Measurements from ENCODE around the gene AAGAB. TPM values are rescaled to one million over a fixed set of nuclear protein-coding genes. Genes with fewer than 3 reads are reported as not detected.

AAGAB gene
- total RNA-seq, 2 donors from 2014 or later: 34.1 to 34.3 TPM

DNA sequence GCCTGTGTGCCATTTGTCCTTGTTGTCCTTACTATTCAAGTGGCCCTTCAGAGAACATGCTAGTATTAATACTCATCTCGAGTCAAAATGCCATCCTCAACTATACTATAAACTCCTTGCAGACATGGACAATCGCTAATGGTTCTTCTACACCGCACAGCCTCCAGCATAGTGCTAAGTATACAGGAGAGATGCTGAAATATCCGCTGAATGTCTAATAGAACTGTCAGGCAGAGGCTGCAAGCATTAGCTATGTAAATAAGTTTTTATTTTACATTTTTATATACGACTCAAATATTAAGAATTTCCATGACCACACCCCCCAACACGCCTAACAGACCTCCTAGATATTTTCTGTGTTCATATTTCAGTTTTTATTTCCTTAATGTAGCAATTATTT lies 39.4 kb downstream of the AAGAB start:
- H3K27ac ChIP-seq: no peak overlapping the region
- intact Hi-C loops (cut with DNase I): no loop called here
- no peaks in the 10 kb centered on the region for H3K4me1 ChIP-seq (replicated peaks)
- no peak overlapping the region for H3K4me3 ChIP-seq
- H3K27me3 ChIP-seq (replicated peaks; ENCODE audit: insufficient read depth): no peaks in the 10 kb centered on the region
- no peaks in the 10 kb centered on the region for H3K36me3 ChIP-seq
- DNase-seq (ENCODE audit: low spot score): no peak
- 87% methylated on average over 6 of the region's 6 CpGs for WGBS
- TF ChIP-seq, protein P1, sequence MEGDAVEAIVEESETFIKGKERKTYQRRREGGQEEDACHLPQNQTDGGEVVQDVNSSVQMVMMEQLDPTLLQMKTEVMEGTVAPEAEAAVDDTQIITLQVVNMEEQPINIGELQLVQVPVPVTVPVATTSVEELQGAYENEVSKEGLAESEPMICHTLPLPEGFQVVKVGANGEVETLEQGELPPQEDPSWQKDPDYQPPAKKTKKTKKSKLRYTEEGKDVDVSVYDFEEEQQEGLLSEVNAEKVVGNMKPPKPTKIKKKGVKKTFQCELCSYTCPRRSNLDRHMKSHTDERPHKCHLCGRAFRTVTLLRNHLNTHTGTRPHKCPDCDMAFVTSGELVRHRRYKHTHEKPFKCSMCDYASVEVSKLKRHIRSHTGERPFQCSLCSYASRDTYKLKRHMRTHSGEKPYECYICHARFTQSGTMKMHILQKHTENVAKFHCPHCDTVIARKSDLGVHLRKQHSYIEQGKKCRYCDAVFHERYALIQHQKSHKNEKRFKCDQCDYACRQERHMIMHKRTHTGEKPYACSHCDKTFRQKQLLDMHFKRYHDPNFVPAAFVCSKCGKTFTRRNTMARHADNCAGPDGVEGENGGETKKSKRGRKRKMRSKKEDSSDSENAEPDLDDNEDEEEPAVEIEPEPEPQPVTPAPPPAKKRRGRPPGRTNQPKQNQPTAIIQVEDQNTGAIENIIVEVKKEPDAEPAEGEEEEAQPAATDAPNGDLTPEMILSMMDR (IDR thresholded peaks at IDR 0.05): no peak
- TF ChIP-seq POLR2AphosphoS5 (IDR thresholded peaks at IDR 0.05): no peak
- no peak for TF ChIP-seq POLR2A (IDR thresholded peaks at IDR 0.05)
- no peaks in the 10 kb centered on the region for H3K9me3 ChIP-seq

DNA sequence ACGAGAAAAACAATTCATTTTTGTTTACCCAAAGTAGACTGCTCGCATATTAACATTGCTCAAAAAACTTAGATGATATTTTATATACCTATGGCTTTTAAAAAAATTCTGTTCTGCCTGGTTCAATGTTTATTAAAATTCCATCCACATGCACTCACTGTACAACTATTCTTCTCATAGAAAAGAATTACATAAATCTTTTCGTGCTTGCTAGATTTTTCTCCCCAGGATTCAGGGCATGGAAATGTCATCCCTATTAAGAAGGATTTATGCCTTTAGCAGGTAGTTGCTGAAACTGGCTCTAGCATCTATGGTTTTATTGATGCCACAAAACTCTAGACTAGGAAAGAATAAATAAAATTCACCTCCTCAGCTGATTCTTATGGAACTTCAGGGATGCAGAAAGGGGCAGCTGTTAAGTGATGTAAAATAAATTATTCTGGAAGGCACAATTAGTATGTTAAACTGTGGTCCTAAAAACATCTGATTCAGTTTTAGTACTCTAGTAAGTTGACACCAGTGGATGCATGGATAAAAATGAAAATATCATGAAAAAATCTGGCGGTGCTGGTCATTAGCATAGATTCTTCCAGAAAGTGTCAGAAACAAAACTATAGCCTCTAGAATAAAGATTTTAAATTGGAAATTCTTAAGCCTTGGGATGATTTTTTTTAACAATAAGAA lies 41.6 kb downstream of the AAGAB start:
- intact Hi-C loops (cut with DNase I): no loop called here
- 78% methylated on average over 4 of the region's 4 CpGs for WGBS
- H3K4me1 ChIP-seq (replicated peaks): no peaks in the 10 kb centered on the region

DNA sequence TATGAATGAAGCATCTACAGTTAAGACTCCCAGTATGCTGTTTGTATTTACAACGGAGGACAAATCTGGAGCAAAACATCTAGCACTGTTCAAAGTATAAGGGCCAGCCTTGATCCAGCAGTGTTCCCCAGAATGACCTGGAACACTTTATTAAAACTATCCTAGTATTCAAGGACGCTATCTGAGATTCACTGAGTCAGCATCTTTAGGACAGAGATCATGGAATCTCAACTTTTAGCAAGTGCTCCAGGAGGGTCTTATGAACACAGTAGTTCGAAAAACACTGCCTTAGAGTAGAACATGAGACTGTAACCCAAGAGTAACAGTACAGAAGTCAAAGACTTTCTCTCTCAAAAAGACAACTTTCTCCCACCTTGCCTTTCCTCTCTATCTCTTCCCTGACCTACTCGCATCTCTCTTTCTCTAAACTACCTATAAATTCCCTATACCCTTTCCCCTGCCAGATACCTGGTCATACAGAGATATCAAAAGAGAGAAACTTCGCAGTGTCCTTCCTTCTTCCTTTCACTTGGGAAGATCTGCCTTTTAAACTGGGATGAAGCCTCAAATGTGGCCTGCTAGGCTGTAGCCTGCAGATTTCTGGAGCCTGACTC lies 43.8 kb downstream of the AAGAB start:
- no peak overlapping the region for H3K27ac ChIP-seq
- H3K36me3 ChIP-seq: no peaks in the 10 kb centered on the region
- WGBS: 94% methylated on average over 5 of the region's 5 CpGs
- TF ChIP-seq POLR2A (IDR thresholded peaks at IDR 0.05) (no peak), POLR2AphosphoS5 (IDR thresholded peaks at IDR 0.05) (no peak)
- TF ChIP-seq, protein P1 (IDR thresholded peaks at IDR 0.05): no peak
- no peak for DNase-seq (ENCODE audit: low spot score)
- H3K4me3 ChIP-seq: no peak overlapping the region
- H3K4me1 ChIP-seq (replicated peaks): no peaks in the 10 kb centered on the region
- intact Hi-C loops (cut with DNase I): no loop called here
- no peaks in the 10 kb centered on the region for H3K27me3 ChIP-seq (replicated peaks; ENCODE audit: insufficient read depth)
- no peaks in the 10 kb centered on the region for H3K9me3 ChIP-seq

More for the DNA sequence above, 41.6 kb downstream of the AAGAB start:
- no peak for DNase-seq (ENCODE audit: low spot score)
- Histone ChIP-seq H3K27me3 (replicated peaks; ENCODE audit: insufficient read depth) (no peaks in the 10 kb centered on the region), H3K27ac (no peak overlapping the region), H3K4me3 (no peak overlapping the region), H3K9me3 (no peaks in the 10 kb centered on the region), H3K36me3 (no peaks in the 10 kb centered on the region)
- TF ChIP-seq, protein P1 (IDR thresholded peaks at IDR 0.05): no peak
- no peak for TF ChIP-seq POLR2A (IDR thresholded peaks at IDR 0.05)
- no peak for TF ChIP-seq POLR2AphosphoS5 (IDR thresholded peaks at IDR 0.05)

DNA sequence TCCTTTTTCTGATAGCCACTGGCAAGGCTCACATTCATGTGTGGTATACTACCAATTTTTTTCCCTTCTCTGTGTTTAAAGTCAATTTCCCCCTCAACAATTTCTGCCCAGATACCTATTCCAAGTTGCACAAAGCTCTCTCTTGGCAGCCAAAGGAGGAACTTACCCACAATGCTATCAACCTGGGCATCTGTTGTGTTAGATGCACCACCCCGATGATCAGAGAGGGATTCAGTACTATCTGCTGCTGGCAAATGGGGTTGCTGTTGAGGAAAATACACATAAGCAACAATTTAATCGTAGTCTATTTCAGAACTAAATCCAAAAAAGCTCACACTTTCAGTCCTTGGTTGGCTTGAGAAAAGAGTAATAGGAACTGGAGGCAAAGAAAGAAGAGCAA lies 46.1 kb downstream of the AAGAB start:
- Histone ChIP-seq H3K9me3 (no peaks in the 10 kb centered on the region), H3K27ac (no peak overlapping the region), H3K4me1 (replicated peaks) (no peaks in the 10 kb centered on the region), H3K27me3 (replicated peaks; ENCODE audit: insufficient read depth) (no peaks in the 10 kb centered on the region), H3K4me3 (no peak overlapping the region), H3K36me3 (no peaks in the 10 kb centered on the region)
- WGBS: 59% methylated on average over 2 of the region's 2 CpGs
- no peak for TF ChIP-seq POLR2A (IDR thresholded peaks at IDR 0.05)
- TF ChIP-seq, protein P1 (IDR thresholded peaks at IDR 0.05): no peak
- TF ChIP-seq POLR2AphosphoS5 (IDR thresholded peaks at IDR 0.05): no peak
- intact Hi-C loops (cut with DNase I): no loop called here
- DNase-seq (ENCODE audit: low spot score): no peak

All from prostate gland (tissue), 2 donors.